ENCODE results near the gene MYH1. TPM values are rescaled to one million over a fixed set of nuclear protein-coding genes. Genes with fewer than 3 reads are reported as not detected.

The MYH1 gene
- total and polyA plus RNA-seq, 4 donors: 0.14 TPM; not detected in 3

- TF ChIP-seq FOXA2 (IDR thresholded peaks at IDR 0.05): no peak
- Histone ChIP-seq H3K9ac (ENCODE audit: low read depth in 1 of 2, low read length in 2 of 2) (no peak overlapping the region), H3K4me3 (ENCODE audit: low read depth in 1 of 3, low read length in 3 of 3) (no peak overlapping the region), H3K4me1 (ENCODE audit: control insufficient read depth in 4 of 4, insufficient read depth in 4 of 4, low read length in 3 of 4) (peaks cover 0 to 2% (median 0%) of the 10 kb centered on the region in 4 donors), H3K36me3 (ENCODE audit: control insufficient read depth in 4 of 4, insufficient read depth in 3 of 4, low read depth in 1 of 4, low read length in 3 of 4) (no peaks in the 10 kb centered on the region), H3K27ac (ENCODE audit: low read depth in 1 of 2, low read length in 2 of 2) (no peak overlapping the region), H3K27me3 (ENCODE audit: control insufficient read depth in 4 of 4, insufficient read depth in 4 of 4, low read length in 3 of 4) (no peaks in the 10 kb centered on the region), H3K9me3 (ENCODE audit: control insufficient read depth in 4 of 4, low read length in 3 of 4) (no peaks in the 10 kb centered on the region)
- no peak for DNase-seq (ENCODE audit: low spot score)
Measured at GRCh38 chr17:10521949-10522348, 3.6 kb upstream of the MYH1 start.

GRCh38 chr17:10516638-10517037 is 1.7 kb downstream of the MYH1 start:
- Histone ChIP-seq H3K4me1 (ENCODE audit: control insufficient read depth in 4 of 4, insufficient read depth in 4 of 4, low read length in 3 of 4) (peaks cover 0 to 2% (median 0%) of the 10 kb centered on the region in 4 donors), H3K4me3 (ENCODE audit: low read depth in 1 of 3, low read length in 3 of 3) (no peak overlapping the region), H3K27ac (ENCODE audit: low read depth in 1 of 2, low read length in 2 of 2) (no peak overlapping the region), H3K36me3 (ENCODE audit: control insufficient read depth in 4 of 4, insufficient read depth in 3 of 4, low read depth in 1 of 4, low read length in 3 of 4) (no peaks in the 10 kb centered on the region), H3K9me3 (ENCODE audit: control insufficient read depth in 4 of 4, low read length in 3 of 4) (no peaks in the 10 kb centered on the region), H3K27me3 (ENCODE audit: control insufficient read depth in 4 of 4, insufficient read depth in 4 of 4, low read length in 3 of 4) (no peaks in the 10 kb centered on the region), H3K9ac (ENCODE audit: low read depth in 1 of 2, low read length in 2 of 2) (no peak overlapping the region)
- DNase-seq (ENCODE audit: low spot score): no peak
- TF ChIP-seq ZBTB33 (IDR thresholded peaks at IDR 0.05) (no peak), NR2F2 (IDR thresholded peaks at IDR 0.05) (no peak), JUND (IDR thresholded peaks at IDR 0.05) (no peak), TAF1 (conservative IDR thresholded peaks at IDR 0.05) (no peak), EGR1 (IDR thresholded peaks at IDR 0.05; ENCODE audit: low read depth in 2 of 2) (no peak), RXRA (IDR thresholded peaks at IDR 0.05) (no peak), SP1 (IDR thresholded peaks at IDR 0.05) (no peak), YY1 (IDR thresholded peaks at IDR 0.05) (no peak), ATF3 (IDR thresholded peaks at IDR 0.05) (no peak), CTCF (IDR thresholded peaks at IDR 0.05; ENCODE audit: low read depth, low read length, missing input control) (no peak), FOXA1 (IDR thresholded peaks at IDR 0.05) (no peak), FOXA2 (IDR thresholded peaks at IDR 0.05) (no peak), GABPA (IDR thresholded peaks at IDR 0.05 in 1 of 2, conservative IDR thresholded peaks at IDR 0.05 in 1 of 2) (no peak), MAX (IDR thresholded peaks at IDR 0.05) (no peak)

GRCh38 chr17:10516065-10516464 is 2.3 kb downstream of the MYH1 start:
- Histone ChIP-seq H3K9ac (ENCODE audit: low read depth in 1 of 2, low read length in 2 of 2) (no peak overlapping the region), H3K27ac (ENCODE audit: low read depth in 1 of 2, low read length in 2 of 2) (no peak overlapping the region), H3K9me3 (ENCODE audit: control insufficient read depth in 4 of 4, low read length in 3 of 4) (no peaks in the 10 kb centered on the region), H3K4me1 (ENCODE audit: control insufficient read depth in 4 of 4, insufficient read depth in 4 of 4, low read length in 3 of 4) (peaks cover 0 to 2% (median 0%) of the 10 kb centered on the region in 4 donors), H3K27me3 (ENCODE audit: control insufficient read depth in 4 of 4, insufficient read depth in 4 of 4, low read length in 3 of 4) (no peaks in the 10 kb centered on the region), H3K4me3 (ENCODE audit: low read depth in 1 of 3, low read length in 3 of 3) (no peak overlapping the region), H3K36me3 (ENCODE audit: control insufficient read depth in 4 of 4, insufficient read depth in 3 of 4, low read depth in 1 of 4, low read length in 3 of 4) (no peaks in the 10 kb centered on the region)
- no peak for DNase-seq (ENCODE audit: low spot score)
- WGBS: 79% methylated on average over 7 of the region's 7 CpGs
- TF ChIP-seq HNF4A (conservative IDR thresholded peaks at IDR 0.05): no peak
- TF ChIP-seq REST (IDR thresholded peaks at IDR 0.05): no peak

Measured in liver (tissue), 9 donors.